ENCODE data around the gene OPCML.

The OPCML gene

GRCh38 chr11:132858223-132858622 lies 674.1 kb downstream of the OPCML start:
- no peak for TF ChIP-seq SPI1 (IDR thresholded peaks at IDR 0.05; ENCODE audit: borderline replicate concordance, low read depth)
- TF ChIP-seq CTCF (IDR thresholded peaks at IDR 0.05; ENCODE audit: insufficient read depth, low read length), result peak; percentile 13
- no peak overlapping the region for H3K27ac ChIP-seq (replicated peaks)
- H3K27me3 ChIP-seq (ENCODE audit: insufficient read depth, poor library complexity, severe bottlenecking), result no peaks in the 10 kb centered on the region
- H3K4me3 ChIP-seq (replicated peaks; ENCODE audit: insufficient read depth, low read length), result no peak overlapping the region
- DNase-seq (ENCODE audit: low read depth in 1 of 2, low spot score in 1 of 2), result peak in 1 of 2 experiments; percentile 39

GRCh38 chr11:132856032-132856431 lies 676.3 kb downstream of the OPCML start:
- no peak for DNase-seq (ENCODE audit: low read depth in 1 of 2, low spot score in 1 of 2)
- TF ChIP-seq REST (IDR thresholded peaks at IDR 0.05; ENCODE audit: insufficient replicate concordance, low read depth) (no peak), SPI1 (IDR thresholded peaks at IDR 0.05; ENCODE audit: borderline replicate concordance, low read depth) (no peak), GABPA (IDR thresholded peaks at IDR 0.05; ENCODE audit: low read depth) (no peak), POLR2AphosphoS5 (IDR thresholded peaks at IDR 0.05; ENCODE audit: low read depth) (no peak), CTCF (IDR thresholded peaks at IDR 0.05; ENCODE audit: insufficient read depth, low read length) (no peak)
- H3K27me3 ChIP-seq (ENCODE audit: insufficient read depth, poor library complexity, severe bottlenecking), result no peaks in the 10 kb centered on the region

GRCh38 chr11:132855516-132855915 lies 676.8 kb downstream of the OPCML start:
- no peak for TF ChIP-seq SPI1 (IDR thresholded peaks at IDR 0.05; ENCODE audit: borderline replicate concordance, low read depth)
- no peak for TF ChIP-seq POLR2AphosphoS5 (IDR thresholded peaks at IDR 0.05; ENCODE audit: low read depth)
- no peak for TF ChIP-seq CTCF (IDR thresholded peaks at IDR 0.05; ENCODE audit: insufficient read depth, low read length)
- TF ChIP-seq GABPA (IDR thresholded peaks at IDR 0.05; ENCODE audit: low read depth), result no peak
- TF ChIP-seq REST (IDR thresholded peaks at IDR 0.05; ENCODE audit: insufficient replicate concordance, low read depth), result no peak
- DNase-seq (ENCODE audit: low read depth in 1 of 2, low spot score in 1 of 2), result no peak
- no peaks in the 10 kb centered on the region for H3K27me3 ChIP-seq (ENCODE audit: insufficient read depth, poor library complexity, severe bottlenecking)
- H3K27ac ChIP-seq (replicated peaks), result no peak overlapping the region
- H3K4me3 ChIP-seq (replicated peaks; ENCODE audit: insufficient read depth, low read length), result no peak overlapping the region

More at GRCh38 chr11:132856032-132856431, 676.3 kb downstream of the OPCML start:
- Histone ChIP-seq H3K27ac (replicated peaks) (no peak overlapping the region), H3K4me3 (replicated peaks; ENCODE audit: insufficient read depth, low read length) (no peak overlapping the region)

GRCh38 chr11:132853886-132854285 lies 678.4 kb downstream of the OPCML start:
- H3K4me3 ChIP-seq (replicated peaks; ENCODE audit: insufficient read depth, low read length), result no peak overlapping the region
- TF ChIP-seq REST (IDR thresholded peaks at IDR 0.05; ENCODE audit: insufficient replicate concordance, low read depth) (no peak), SPI1 (IDR thresholded peaks at IDR 0.05; ENCODE audit: borderline replicate concordance, low read depth) (no peak), CTCF (IDR thresholded peaks at IDR 0.05; ENCODE audit: insufficient read depth, low read length) (no peak), GABPA (IDR thresholded peaks at IDR 0.05; ENCODE audit: low read depth) (no peak), POLR2AphosphoS5 (IDR thresholded peaks at IDR 0.05; ENCODE audit: low read depth) (no peak)
- H3K27ac ChIP-seq (replicated peaks), result no peak overlapping the region
- no peak for DNase-seq (ENCODE audit: low read depth in 1 of 2, low spot score in 1 of 2)
- H3K27me3 ChIP-seq (ENCODE audit: insufficient read depth, poor library complexity, severe bottlenecking), result no peaks in the 10 kb centered on the region

Data from HL-60 (cell line).